B cell (primary cell): Measurements from ENCODE around the gene POU6F1. TPM values are rescaled to one million over a fixed set of nuclear protein-coding genes. Genes with fewer than 3 reads are reported as not detected.
A peak's percentile ranks its signal among the peaks of the same experiment; 100 is the strongest.

ENCODE experiments used
- ATAC-seq: fragments of 200-7000 bp; cut with Tn5 transposase; one replicate; pipeline ENCODE4 v1.10.0; 2021; ENCODE audit warnings: low read depth, mild to moderate bottlenecking, moderate number of reproducible peaks, moderate library complexity
- CTCF ChIA-PET: fragments of 350-600 bp; sonication (Branson Sonifier 250); formaldehyde crosslinking; loops from one replicate; lab custom pipeline; 2021; ENCODE audit warnings: antibody characterized with exemption, inconsistent platforms; lab: Charles Lee
- POLR2A ChIA-PET: fragments of 350-600 bp; sonication (Branson Sonifier 250); formaldehyde crosslinking; loops from one replicate; lab custom pipeline; 2021; ENCODE audit warnings: antibody characterized with exemption; lab: Charles Lee
- DNase-seq: peaks from one replicate; pipeline ENCODE4 v3.0.0; 2013
- H2AFZ ChIP-seq: 2 replicates; pipeline ENCODE4 v1.6.1; 2012; ENCODE audit warnings: mild to moderate bottlenecking, low read depth, low read length; ENCODE audit not compliant: insufficient read depth, poor library complexity, severe bottlenecking
- H3K27ac ChIP-seq, 2 donors: 1 replicate in 1 of 2; 2 replicates in 1 of 2; pipeline ENCODE4 v1.5.1; 2012 to 2013; ENCODE audit warnings: low read length in 2 of 2, mild to moderate bottlenecking in 2 of 2, moderate library complexity in 1 of 2
- H3K27me3 ChIP-seq, 4 experiments: fragments of 200-600 bp in 1 of 4; sonication (generic) in 1 of 4; replicated peaks in 1 of 4; 1 replicate in 2 of 4; 2 replicates in 2 of 4; pipeline versions ENCODE4 v1.6.1 to v1.7.0; 2013 to 2016; ENCODE audit warnings: low read length in 3 of 4, mild to moderate bottlenecking in 2 of 4, mixed read lengths in 1 of 4, moderate library complexity in 1 of 4; ENCODE audit not compliant: insufficient read depth in 4 of 4, control insufficient read depth in 3 of 4; ENCODE audit errors: control extremely low read depth in 1 of 4
- H3K36me3 ChIP-seq, 2 experiments: replicated peaks in 1 of 2; 1 replicate in 1 of 2; 2 replicates in 1 of 2; pipeline versions ENCODE4 v1.6.1 to v1.7.1; 2013; ENCODE audit warnings: low read length in 1 of 2; ENCODE audit not compliant: insufficient read depth in 2 of 2, control insufficient read depth in 1 of 2; ENCODE audit errors: control extremely low read depth in 1 of 2, extremely low read depth in 1 of 2
- H3K4me1 ChIP-seq, 2 donors: fragments of 200-600 bp in 1 of 2; sonication (generic) in 1 of 2; 1 replicate in 1 of 2; 2 replicates in 1 of 2; pipeline versions ENCODE4 v1.5.1 to v1.6.1; 2013 to 2017; ENCODE audit warnings: low read length in 2 of 2; ENCODE audit not compliant: control insufficient read depth in 2 of 2, insufficient read depth in 2 of 2
- H3K4me2 ChIP-seq: replicated peaks from 2 replicates; pipeline ENCODE3; 2012; ENCODE audit warnings: mild to moderate bottlenecking, low read depth, low read length; ENCODE audit not compliant: poor library complexity, severe bottlenecking
- H3K4me3 ChIP-seq, 5 experiments: fragments of 200-600 bp in 1 of 5; sonication (generic) in 1 of 5; 1 replicate in 3 of 5; 2 replicates in 2 of 5; pipeline versions ENCODE4 v1.5.1 to v1.7.0; 2011 to 2016; ENCODE audit warnings: low read length in 4 of 5, mild to moderate bottlenecking in 4 of 5, low read depth in 2 of 5, control low read depth in 1 of 5, moderate library complexity in 1 of 5; ENCODE audit not compliant: insufficient read depth in 1 of 5; ENCODE audit errors: control extremely low read depth in 1 of 5, extremely low read depth in 1 of 5
- H3K79me2 ChIP-seq: fragments of 200-600 bp; sonication (generic); one replicate; pipeline ENCODE4 v1.6.0; 2016; ENCODE audit warnings: low read length; ENCODE audit not compliant: control insufficient read depth, insufficient read depth
- H3K9ac ChIP-seq: fragments of 200-600 bp; sonication (generic); 2 replicates; pipeline ENCODE4 v1.6.1; 2017; ENCODE audit warnings: mild to moderate bottlenecking, low read length, moderate library complexity
- H3K9me3 ChIP-seq, 3 donors: one replicate each; pipeline versions ENCODE4 v1.6.1 to v1.7.1; 2013; ENCODE audit warnings: low read length in 2 of 3; ENCODE audit not compliant: control insufficient read depth in 2 of 3, insufficient read depth in 1 of 3; ENCODE audit errors: control extremely low read depth in 1 of 3
- H4K20me1 ChIP-seq: 2 replicates; pipeline ENCODE4 v1.6.0; 2012; ENCODE audit warnings: mild to moderate bottlenecking, low read length; ENCODE audit not compliant: insufficient read depth, control insufficient read depth, poor library complexity, severe bottlenecking
- H3K27ac Mint-ChIP-seq: one replicate; pipeline ENCODE4 v1.8.0; 2021; ENCODE audit warnings: mixed read lengths
- H3K27me3 Mint-ChIP-seq: one replicate; pipeline ENCODE4 v1.8.0; 2021; ENCODE audit warnings: mixed read lengths
- H3K4me1 Mint-ChIP-seq: one replicate; pipeline ENCODE4 v1.8.0; 2021; ENCODE audit warnings: mixed read lengths
- H3K4me3 Mint-ChIP-seq: one replicate; pipeline ENCODE4 v1.8.0; 2021; ENCODE audit warnings: mixed read lengths
- H3K9me3 Mint-ChIP-seq: one replicate; pipeline ENCODE4 v1.8.0; 2022; ENCODE audit warnings: mixed read lengths; ENCODE audit not compliant: insufficient read depth
- CTCF ChIP-seq: fragments of 200-600 bp; IDR thresholded peaks from one replicate; pipeline ENCODE4 v1.8.0; 2022; ENCODE audit warnings: antibody characterized with exemption, mild to moderate bottlenecking
- EZH2 ChIP-seq: IDR thresholded peaks from 2 replicates; pipeline ENCODE4 v1.6.1; 2012; ENCODE audit warnings: borderline replicate concordance, low read depth, mild to moderate bottlenecking, moderate library complexity, low read length; ENCODE audit not compliant: insufficient read depth, poor library complexity, severe bottlenecking
- WGBS: methylation state at CpG from one replicate; pipeline ENCODE4 v1.1.5; 2013; ENCODE audit warnings: missing lambda C conversion rate; ENCODE audit not compliant: insufficient coverage; 5-methylcytosine and 5-hydroxymethylcytosine counted together
- intact Hi-C: fragments of 100-400 bp; cut with micrococcal nuclease; formaldehyde crosslinking; loops from one replicate; pipeline ENCODE4 v1.10.0; 2022
- polyA plus RNA-seq: library from polyadenylated mRNA; depleted of rRNA; stranded (reverse); fragments of >200 nt; gene quantifications from 2 replicates; pipeline ENCODE4 v1.2.3, GENCODE V29; 2012
- total RNA-seq, 2 donors: library from RNA; stranded (reverse); fragments of 120-200 nt in 1 of 2; gene quantifications; 1 replicate in 1 of 2; 2 replicates in 1 of 2; pipeline versions ENCODE4 v1.2.3 to v1.2.4, GENCODE V29; 2013 to 2022

Gene POU6F1
- total and polyA plus RNA-seq, 2 donors (not counting 1 experiment from before 2014, with no cell fraction given) = 27.7 to 62.6 TPM

- Histone ChIP-seq H3K4me1 (peaks cover 0 to 4% of the 10 kb centered on the region in 2 donors), H3K79me2 (peaks cover 11% of the 10 kb centered on the region), H3K27ac (no peak overlapping the region), H3K36me3 (no peaks in the 10 kb centered on the region), H3K9ac (no peak overlapping the region), H2AFZ (no peak overlapping the region), H3K4me2 (no peak overlapping the region), H3K9me3 (no peaks in the 10 kb centered on the region), H4K20me1 (no peaks in the 10 kb centered on the region), H3K4me3 (no peak overlapping the region), H3K27me3 (no peaks in the 10 kb centered on the region)
- DNase-seq (no peak), ATAC-seq (no peak)
- Mint-ChIP-seq H3K9me3 (no peaks in the 10 kb centered on the region), H3K27ac (no peak overlapping the region), H3K4me3 (no peak overlapping the region), H3K27me3 (no peaks in the 10 kb centered on the region), H3K4me1 (peaks cover 3% of the 10 kb centered on the region)
- CTCF ChIA-PET = no interaction called here
- POLR2A ChIA-PET = interaction anchor here (0.7 kb wide), 1 partner anchor 40 kb away, joined by 3 read pairs; the partner anchor contains the start of gene POU6F1
- TF ChIP-seq EZH2 = no peak
- TF ChIP-seq CTCF = no peak
- intact Hi-C loops = no loop called here
- WGBS = 100% methylated on average over 1 of the region's 2 CpGs
Observed at GRCh38 chr12:51177897-51178296, 40.0 kb downstream of the POU6F1 start.

- Histone ChIP-seq H3K4me3 (no peak overlapping the region), H3K27me3 (no peaks in the 10 kb centered on the region), H3K4me1 (peaks cover 16 to 19% of the 10 kb centered on the region in 2 donors), H3K4me2 (no peak overlapping the region), H3K79me2 (peaks cover 37% of the 10 kb centered on the region), H4K20me1 (peaks cover 4% of the 10 kb centered on the region), H2AFZ (no peak overlapping the region), H3K9ac (no peak overlapping the region), H3K9me3 (no peaks in the 10 kb centered on the region), H3K27ac (no peak overlapping the region), H3K36me3 (no peaks in the 10 kb centered on the region)
- no peak for ATAC-seq
- Mint-ChIP-seq H3K9me3 (no peaks in the 10 kb centered on the region), H3K27ac (no peak overlapping the region), H3K4me1 (peaks cover 13% of the 10 kb centered on the region), H3K27me3 (no peaks in the 10 kb centered on the region), H3K4me3 (peak overlapping the region; percentile 33)
- ChIA-PET POLR2A (interaction anchor here (0.8 kb wide), 1 partner anchor 44 kb away, joined by 3 read pairs; the partner anchor contains the start of gene POU6F1), CTCF (no interaction called here)
- DNase-seq = no peak
- TF ChIP-seq CTCF (no peak), EZH2 (no peak)
- intact Hi-C loops = loop anchor here (5.0 kb wide), 1 partner anchor 148 kb away; the partner anchor contains the start of gene BIN2
- 83% methylated on average over 1 of the region's 1 CpG for WGBS
Observed at GRCh38 chr12:51174501-51174900, 43.4 kb downstream of the POU6F1 start.
